Stimulated activated CD8-positive, alpha-beta memory T cell treated with anti-CD3 and anti-CD28 coated beads, Interleukin-15, amount 100 ng/mL, for 4 hours (primary cell): ENCODE measurements around the gene CLDND2.

Experiments used
- DNase-seq, 2 donors: peaks; one replicate each; pipeline ENCODE4 v3.0.0-alpha.2; 2020; ENCODE audit warnings: low read depth in 2 of 2

CLDND2 gene

DNA sequence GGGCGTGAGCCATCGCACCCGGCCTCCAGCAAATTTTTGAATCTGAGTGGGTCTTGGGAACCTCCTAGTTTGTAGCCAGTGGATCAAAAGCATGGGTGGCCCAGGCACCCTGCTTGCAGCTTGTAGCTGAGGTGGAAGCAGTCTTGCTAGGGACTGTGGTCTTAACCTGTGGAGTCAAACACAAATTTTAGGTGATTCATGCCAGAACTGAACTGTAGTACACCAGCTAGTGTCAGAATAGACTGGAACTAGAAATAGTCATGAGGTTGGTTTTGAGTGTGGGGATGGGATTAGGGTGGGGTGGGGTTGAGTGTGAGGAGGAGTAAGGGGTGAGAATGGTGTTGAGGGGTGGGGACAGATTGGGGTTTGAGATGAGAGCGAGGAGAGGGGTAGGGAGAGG is 13.2 kb upstream of the CLDND2 start:
- DNase-seq = no peak

DNA sequence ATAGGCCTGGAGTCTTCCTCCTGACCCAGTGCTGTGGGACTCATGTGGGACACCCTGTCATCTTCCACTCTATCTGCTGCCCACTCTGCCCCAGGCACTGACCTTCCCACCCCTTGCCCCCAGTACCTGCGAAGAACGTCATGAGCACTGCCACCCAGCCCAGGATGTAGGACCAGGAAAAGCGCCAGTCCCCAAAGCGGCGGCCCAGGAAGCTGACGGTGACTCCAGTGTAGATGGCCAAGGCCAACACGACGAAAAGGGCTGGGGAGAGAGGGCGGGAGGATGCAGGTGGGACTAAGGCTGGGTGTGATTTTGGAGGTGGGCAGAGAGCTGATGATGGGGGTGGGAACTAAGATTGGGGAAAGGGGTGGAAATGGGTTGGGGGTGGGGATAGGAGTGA is 11.6 kb upstream of the CLDND2 start:
- DNase-seq = no peak

DNA sequence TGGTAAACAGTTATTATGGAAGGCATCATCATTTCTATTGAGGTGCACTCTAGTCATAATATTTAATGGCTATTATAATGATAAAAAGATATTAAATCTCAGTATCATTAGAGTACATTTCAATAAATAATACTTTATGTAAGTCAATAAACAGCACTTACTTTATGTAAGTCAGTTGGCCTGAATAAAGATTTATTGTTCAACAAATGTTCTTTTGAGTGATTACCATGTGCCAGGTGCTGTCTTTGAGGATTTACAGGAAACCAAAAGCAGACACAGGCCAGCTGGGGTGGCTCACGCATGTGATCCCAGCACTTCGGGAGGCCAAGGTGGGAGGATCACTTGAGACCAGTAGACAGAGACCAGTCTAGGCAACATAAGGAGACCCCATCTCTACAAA is 8.6 kb upstream of the CLDND2 start:
- no peak for DNase-seq

DNA sequence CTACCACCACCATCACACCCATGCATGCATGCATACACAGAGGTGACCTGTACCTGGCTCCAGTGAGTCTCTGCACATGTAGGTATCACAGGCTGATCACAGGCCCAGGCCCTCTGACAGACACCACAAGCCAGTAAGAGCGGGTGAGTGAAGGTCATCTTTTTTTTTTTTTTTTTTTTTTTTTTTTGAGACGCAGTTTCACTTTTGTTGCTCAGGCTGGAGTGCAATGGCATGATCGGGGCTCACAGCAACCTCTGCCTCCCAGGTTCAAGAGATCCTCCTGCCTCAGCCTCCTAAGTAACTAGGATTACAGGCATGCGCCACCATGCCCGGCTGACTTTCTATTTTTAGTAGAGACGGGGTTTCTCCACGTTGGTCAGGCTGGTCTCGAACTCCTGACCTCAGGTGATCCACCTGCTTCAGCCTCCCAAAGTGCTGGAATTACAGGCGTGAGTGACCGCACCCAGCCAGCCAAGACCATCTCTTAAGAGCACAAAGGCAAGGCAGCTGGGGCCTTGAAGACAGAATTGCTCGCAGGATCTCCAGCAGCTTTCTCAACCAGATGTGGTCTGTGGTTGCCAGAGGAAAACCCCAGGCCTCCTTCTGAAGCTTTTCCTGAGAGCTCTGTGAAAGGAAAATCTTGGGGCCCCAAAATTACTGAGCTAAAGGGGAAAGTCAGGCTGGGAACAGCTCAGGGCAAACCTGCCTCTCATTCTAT is 6.9 kb upstream of the CLDND2 start:
- no peak for DNase-seq

DNA sequence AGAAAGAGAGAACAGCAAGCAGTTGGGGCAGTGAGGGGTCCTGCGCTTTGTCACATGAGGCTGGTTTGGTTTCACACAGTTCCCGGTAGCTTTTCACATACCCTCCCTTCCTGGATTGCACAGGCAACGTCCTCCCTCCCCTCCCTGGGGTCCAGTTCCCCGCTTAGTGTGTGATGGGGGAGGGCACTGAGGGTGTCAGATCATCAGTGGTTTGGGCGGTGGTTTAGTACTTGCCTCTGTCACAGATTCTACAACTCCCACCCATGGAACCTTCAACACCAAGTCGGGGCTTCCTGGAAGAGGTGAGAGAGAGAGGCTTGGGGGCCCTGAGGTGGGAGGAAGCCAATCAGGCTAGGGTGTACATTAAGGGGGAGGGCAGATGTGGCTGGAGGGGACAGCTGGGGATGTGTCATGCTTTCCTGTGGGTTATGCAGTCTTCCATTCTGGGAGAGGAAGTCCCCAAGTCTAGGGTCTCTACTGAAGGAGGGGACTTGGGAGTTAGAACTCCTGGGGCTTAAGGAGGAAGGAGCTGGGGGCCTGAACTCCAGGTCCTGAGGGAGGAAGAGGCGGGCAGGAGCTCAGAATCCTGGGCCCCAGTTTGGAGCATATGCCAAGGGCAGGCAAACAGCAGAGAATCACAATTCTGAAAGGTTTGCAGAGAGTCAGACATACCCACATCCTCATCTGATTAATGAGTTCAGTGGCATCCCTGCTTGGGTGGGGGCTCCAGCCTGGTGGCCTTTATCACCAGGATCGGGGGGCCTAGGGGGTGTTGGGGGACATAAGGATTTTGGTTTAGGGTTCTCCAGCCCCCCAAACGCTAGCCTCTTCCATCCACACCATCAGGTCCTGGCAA is 4.1 kb upstream of the CLDND2 start, which contains the start of gene NKG7:
Gene NKG7, minus strand, starts transcription at position 6 of the 856 bp plus-strand sequence. CDS start 119 bp downstream, outside the sequence.
- DNase-seq = peak; percentile 78 to 91

DNA sequence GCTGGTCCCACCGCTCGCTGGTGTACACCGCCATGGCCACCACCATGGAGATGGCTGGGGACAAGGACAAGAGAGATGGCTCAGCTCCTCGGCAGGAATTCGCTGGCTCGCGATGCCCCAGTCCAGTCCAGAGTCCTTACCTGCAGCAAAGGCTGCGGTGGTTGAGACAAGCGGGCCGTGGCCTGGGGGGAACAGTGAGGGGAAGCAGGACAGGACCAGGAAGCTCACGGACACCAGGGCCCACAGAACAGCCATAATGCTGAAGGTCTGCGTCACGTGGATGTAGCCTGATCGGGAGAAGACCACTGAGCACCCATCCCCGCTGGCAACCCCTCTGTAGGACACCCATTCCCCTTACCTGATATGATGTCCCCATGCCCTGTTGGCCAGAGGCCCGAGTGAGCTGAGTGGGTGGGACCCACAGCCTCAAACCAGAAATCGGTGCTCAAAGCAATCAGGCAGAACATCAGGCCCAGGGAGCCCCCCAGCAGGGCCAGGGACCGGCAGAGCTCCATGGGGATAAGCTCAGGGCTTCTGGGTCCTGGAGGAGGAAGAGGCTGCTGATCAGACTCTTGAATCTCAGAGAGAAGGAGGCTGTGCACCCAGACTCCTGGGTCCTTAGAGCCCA is 3.3 kb upstream of the CLDND2 start:
- DNase-seq = no peak

DNA sequence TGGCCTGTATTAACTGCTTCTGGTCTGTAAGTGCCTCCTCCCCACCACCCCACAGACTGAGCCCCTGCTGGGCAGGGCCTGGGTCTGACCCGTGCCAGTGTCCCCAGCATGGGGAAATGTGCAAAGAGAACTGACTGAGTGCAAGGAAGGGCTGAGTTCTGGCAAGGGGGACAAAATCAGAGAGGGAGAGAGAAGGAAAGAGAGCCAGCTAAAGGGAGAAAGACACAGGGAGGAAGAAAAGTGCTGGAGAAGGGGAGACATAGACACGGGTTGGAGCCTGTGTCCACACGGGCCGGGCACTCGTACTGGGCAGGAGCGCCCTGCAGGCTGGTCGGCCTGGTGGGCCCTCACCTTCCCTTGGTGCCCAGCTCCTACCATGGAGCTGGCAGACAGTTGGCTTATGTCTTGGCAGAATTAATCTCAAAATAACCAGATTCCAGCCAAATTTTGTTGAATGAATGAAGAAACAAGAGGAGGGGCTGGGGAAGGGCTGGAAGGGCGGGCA is 2.4 kb upstream of the CLDND2 start:
- DNase-seq = no peak

DNA sequence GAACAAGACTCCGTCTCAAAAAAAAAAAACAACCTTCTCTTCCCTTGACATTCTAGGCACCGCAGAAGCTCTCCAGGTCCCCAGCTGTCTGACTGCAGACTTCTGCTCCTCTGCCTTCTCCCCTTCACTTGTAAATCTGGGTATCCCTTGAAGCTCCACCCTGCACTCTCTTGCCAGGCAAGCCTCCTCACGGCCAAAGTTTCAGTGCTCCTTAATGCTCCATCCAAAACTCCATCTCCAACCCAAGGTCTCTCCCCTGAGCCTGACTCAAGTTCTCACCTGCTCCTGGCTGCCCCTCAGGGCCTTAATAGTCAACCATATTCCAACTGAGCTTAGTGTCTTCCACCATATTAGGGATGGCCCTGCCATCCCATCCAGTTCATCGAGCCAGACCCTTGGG is 1.4 kb upstream of the CLDND2 start:
- no peak for DNase-seq

DNA sequence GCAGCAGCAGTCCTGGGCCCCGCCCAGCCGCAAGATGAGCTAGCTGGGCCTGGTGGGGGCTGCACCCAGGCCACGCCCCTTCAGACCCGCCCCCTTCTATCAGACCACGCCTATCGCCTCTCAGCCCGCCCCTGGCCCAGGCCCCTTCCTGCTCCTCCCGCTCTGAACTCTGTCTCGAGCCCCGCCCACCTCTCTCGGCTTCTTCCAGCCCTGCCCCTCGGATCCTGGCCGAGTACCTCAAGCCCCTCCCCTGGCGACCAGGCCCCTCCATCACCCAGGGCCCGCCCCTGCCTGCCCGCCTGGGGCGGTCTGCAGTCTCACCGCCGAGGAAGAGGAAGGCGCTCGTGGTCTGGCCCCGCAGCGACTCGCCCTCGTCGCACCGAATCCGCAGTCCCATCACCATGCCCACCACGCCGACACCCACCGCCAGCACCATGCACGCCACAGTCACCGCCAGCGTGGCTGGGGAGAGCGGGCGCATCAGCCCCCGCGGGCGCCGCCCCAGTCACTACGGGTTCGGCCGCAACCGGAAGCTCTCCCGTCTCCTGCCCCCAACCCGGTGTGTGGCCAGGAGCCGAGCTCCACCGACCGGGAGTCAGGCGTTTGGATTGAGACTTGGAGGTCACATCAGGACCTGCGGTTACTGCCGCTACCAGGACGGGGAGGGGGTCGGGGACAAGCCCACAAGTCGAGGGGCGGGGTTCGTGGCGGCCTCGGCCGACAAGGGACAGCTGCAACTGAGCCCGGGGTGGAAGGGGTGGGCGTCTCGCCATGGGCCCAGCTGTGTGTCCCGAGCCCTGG is 1.0 kb downstream of the CLDND2 start:
- peak; percentile 96 for DNase-seq

DNA sequence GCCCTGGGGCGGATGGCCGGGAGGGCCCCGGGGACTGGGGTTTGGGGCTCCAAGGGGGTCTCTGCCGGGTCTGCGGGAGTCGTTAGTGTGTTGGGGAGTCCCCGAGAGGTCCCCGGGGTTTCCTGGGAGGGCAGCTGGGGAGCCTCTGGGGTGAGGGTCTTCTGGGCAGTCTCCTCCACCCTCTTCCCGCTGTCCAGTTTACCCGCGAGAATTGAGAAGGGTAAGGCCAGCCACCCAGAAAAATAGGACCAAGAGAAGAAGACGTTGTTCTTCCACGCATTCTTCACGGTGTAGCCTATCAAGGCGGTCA is 1.6 kb downstream of the CLDND2 start:
- DNase-seq = no peak

DNA sequence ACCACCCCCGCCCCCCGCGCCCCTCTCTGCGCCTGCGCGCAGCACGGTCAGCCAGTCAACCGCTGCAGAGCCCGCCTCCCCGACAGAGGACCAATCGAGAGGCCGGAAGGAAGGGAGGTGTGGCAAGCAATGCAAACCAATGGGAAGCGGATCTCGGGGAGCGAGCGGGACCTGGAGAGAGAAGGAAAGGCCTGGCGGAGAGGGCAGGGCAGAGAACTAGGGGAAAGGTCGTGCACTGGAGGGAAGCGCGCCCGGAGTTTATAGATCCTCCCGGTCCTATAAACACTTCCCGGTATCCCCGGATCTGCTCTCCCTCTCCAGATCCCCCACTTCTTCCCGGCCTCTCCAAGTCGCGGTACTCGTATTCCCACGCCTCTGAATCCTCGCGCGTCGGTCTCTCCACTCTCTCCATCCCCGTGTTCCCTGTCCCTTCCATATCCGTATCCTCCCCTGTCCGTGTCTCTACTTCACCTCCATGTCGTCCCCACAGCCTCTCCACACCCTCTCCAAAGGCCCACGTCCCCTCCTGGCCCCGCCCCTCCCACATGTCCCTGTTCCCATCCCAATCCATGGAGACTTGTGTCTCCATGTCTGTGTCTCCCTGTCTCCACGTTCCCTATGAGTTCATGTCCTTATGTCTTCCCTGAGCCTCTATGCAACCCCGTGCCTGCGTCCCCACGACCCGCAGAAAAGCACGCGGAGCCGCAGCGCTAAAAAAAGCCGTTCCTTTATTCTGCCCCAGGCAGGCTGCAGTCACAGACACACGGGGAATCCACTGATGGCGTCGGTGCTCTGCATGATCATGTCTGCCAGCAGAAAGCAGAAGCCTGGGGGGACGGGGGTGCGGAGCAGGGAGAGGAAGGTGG is 2.2 kb downstream of the CLDND2 start:
- DNase-seq = peak; percentile 78 to 87

DNA sequence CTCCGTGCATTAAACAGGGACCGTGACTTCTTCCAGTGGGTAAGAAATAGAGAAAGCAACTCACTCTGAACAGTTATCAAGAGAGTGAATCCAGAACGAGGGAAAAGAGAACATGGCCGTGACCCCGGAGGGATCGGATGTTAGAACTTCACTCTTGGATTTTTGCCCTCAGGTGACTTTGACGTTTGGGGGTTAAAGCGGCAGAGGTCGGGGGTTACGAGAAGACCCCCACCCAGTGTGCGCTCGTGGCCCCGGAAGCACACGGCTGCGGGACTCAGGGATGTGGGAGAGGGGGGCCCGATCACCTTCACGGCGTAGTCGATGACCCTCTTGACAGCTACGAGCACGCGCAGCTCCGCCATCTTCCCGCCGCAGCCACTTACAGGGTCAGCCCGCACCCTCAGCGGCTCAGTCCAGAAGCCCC is 2.8 kb downstream of the CLDND2 start, which contains the start of gene ETFB:
Gene ETFB, minus strand, starts transcription at position 424 of the 424 bp plus-strand sequence. Its CDS starts 62 bp downstream, at position 362.
- DNase-seq = no peak

DNA sequence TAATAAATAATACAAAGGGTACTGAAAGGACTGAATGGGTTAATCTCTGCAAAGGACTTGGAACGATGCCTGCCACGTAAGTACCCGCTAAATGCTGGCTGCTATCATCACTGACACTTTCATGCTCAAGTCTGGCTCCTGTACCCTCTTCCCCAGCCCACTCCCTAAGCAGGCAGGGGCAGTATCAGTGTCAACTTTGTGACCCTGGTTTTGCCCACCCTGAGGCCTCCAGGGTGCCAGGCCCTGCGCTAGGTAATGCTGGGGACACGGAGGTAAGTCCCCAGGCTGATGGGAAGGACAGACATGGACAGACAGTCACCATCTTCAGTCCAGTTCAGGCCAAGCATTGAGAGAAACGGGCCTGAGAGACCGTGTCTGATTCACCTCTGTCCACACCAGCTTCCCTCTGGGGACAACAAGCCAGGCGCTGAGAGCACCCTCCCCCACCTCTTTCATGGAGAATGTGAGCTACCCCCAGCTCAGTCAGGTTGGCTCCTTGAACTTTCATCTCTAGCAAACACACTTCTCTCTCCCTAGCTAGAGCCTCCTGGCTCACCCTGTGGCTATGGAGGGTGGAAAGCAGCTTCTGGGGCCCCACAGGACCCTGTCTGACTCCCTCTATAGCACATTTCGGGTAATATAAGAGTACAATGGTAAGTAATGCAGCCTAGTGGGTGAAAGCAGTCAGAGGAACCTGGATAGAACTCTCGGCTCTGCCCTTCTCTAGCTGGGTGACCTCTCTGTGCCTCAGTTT is 3.4 kb downstream of the CLDND2 start:
- DNase-seq = no peak

DNA sequence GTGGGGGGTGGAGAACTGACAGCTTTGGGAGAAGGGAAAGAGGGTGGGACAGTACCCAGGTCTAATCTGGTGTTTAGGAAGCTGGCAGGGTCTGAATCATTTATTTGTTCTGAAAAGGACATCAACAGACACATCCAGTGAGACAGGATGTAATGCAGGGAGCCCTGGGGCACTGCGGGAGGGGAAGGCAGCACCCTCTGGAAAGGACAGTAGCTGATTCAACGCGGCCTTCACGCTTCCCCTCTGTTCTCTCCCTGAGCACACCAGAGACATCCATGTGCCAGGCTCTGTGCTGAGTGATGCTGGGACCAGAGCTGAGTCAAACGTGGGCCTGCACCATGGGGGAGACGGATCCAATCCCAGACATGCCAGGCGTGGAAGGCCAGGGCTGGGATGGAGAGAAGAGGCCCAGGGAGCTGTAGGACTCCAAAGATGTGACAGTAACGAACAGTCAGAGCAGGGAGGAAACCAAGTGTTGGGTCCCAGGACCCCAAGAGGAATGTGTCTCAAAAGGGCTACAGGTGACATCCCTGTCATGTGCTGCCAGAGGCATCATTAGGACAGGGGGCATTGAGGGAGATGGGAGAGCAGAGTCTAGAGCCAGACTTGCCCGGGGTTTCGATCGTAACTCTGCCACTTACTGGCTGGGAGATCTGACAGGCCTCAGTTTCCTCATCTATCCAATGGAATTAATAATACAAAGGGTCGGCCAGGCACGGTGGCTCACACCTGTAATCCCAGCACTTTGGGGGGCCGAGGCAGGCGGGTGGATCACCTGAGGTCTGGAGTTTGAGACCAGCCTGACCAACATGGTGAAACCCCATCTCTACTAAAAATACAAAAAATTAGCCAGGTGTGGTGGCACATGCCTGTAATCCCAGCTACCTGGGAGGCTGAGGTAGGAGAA is 4.3 kb downstream of the CLDND2 start:
- DNase-seq = no peak

DNA sequence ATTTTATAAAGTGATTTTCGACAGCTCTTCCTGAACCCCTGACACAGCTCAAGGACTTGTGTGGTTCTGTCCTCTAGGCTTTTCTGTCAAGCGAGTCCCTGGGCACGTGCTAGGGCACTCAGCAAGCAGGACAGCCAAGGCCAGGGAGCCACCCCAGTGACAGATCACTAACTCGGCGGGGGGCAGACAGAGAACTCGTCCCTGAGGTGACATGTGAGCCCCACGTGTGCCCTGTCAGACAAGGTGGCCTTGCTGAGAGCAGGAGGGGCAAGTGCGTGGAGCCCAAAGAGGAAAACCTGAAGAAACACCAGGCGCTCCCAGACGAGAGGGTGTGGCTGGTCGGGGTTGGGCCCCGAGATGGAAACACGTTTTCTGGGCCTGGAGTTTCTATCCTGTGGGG is 7.6 kb downstream of the CLDND2 start:
- DNase-seq = no peak

DNA sequence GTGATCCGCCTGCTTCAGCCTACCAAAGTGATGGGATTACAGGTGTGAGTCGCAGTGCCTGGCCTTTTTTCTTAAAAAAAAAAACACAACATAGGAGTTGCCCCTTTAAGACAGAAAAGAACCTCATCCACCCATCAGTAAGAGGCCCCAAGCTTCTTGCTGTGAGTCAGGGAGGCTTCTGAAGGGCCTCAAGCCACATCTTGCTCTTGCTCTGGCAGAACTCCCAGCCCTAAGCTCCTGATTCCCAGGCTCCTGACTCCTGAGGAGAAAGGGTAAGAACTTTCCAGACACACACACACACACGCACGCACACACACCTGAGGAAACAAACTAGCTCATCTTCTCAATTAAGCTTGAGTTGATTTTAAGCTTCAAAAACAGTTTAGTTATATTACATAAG is 9.5 kb downstream of the CLDND2 start:
- DNase-seq = no peak

DNA sequence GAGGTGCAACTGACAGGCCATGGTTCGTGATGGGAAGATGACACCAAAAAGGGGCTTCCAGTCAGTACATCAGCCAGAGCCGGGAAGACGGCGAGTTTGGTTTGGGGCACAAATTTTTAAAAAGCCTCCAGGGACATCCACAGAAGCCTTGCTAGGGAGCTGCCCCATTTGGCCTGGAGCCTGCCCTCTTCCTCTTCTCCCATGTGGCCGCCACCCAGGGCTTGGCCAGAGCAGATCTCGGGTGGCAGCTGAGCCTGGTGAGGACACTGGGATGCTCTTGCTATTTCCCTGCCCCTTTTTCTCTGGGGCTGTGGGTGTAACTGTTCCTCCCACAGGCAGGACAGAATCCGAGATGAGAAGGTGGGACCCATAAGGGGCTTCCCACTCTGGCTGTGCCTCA is 10.9 kb downstream of the CLDND2 start:
- DNase-seq = no peak

DNA sequence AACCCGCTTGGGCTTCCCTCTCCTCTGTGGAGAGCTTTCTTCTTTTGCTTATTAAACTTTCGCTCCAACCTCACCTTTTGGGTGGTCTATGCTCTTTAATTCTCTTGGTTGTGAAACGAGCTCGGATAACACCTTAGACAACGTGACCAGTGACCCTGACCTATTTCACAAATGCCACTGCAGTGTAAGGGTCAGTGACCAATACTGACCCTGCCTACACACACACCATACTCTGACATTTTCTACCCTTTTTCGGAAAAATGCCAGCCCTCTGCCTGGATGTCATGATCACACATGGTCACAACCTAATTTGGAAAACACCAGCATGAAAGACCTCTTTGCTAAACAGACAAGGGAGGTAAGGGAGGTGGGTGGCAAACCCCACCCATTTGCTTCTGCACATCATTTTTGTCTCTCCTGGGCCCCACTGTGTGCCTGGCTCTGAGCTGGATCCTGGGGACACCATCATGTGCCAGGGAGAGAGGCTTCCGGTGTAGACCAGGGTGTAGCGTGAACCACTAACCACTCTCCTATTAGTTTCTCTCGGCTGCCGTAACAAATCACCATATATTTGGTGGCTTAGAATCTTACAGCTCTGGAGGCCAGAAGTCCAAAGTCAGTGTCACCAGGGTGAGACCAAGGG is 12.5 kb downstream of the CLDND2 start:
- no peak for DNase-seq
